HCT116 (cell line): ENCODE results near the gene DOCK3. TPM values are rescaled to one million over a fixed set of nuclear protein-coding genes. Genes with fewer than 3 reads are reported as not detected.

Experiments used
- ATAC-seq: fragments of 200-7000 bp; cut with Tn5 transposase; 2 replicates; pipeline ENCODE4 v1.9.1; 2020; ENCODE audit warnings: mild to moderate bottlenecking, moderate library complexity
- BruUV-seq: library from RNA; stranded (reverse); fragments of 400-500 nt; replicated peaks from 2 replicates; lab custom pipeline; 2021; lab: Mats Ljungman, UMichigan
- CTCF ChIA-PET: fragments of 300-600 bp; sonication (Branson Sonifier 250); formaldehyde crosslinking; loops from one replicate; lab custom pipeline; 2021; ENCODE audit warnings: antibody characterized with exemption; lab: Charles Lee
- POLR2A ChIA-PET: fragments of 300-600, 350-600 bp; sonication (Branson Sonifier 250); formaldehyde crosslinking; loops from one replicate; lab custom pipeline; 2021; ENCODE audit warnings: antibody characterized with exemption; lab: Charles Lee
- RAD21 ChIA-PET, 2 experiments: fragments of 300-600 bp; sonication (Branson Sonifier 250); formaldehyde crosslinking; loops; one replicate each; lab custom pipeline; 2023; ENCODE audit warnings: low total read pairs in 2 of 2; ENCODE audit not compliant: uncharacterized antibody in 2 of 2, unreplicated experiment in 2 of 2, low non-redundant PET in 1 of 2; lab: Charles Lee
- DNase-seq: peaks from one replicate; pipeline ENCODE4 v3.0.0-alpha.2; 2010; ENCODE audit warnings: low read depth, low spot score
- H2AFZ ChIP-seq: fragments of 200-600 bp; shearing (Covaris generic), sonication (generic); 2 replicates; pipeline ENCODE4 v1.6.1; 2017; ENCODE audit warnings: low read depth, mixed run types, mixed read lengths, antibody characterized with exemption, low read length; ENCODE audit not compliant: poor library complexity, severe bottlenecking
- H3K27ac ChIP-seq: 2 replicates; pipeline ENCODE4 v1.5.1; 2012; ENCODE audit warnings: low read depth, low read length
- H3K27me3 ChIP-seq: fragments of 200-600 bp; sonication (generic); 2 replicates; pipeline ENCODE4 v1.6.1; 2016; ENCODE audit warnings: mixed run types, low read length, mixed read lengths; ENCODE audit not compliant: insufficient read depth
- H3K36me3 ChIP-seq, 2 experiments: fragments of 200-500 bp in 1 of 2; fragments of 200-600 bp in 1 of 2; sonication (Bioruptor generic) in 1 of 2; sonication (generic) in 1 of 2; 2 replicates each; pipeline versions ENCODE4 v1.5.1 to v1.6.1; 2014 to 2016; ENCODE audit warnings: low read length in 2 of 2, inconsistent platforms in 1 of 2, mixed read lengths in 1 of 2, mixed run types in 1 of 2; ENCODE audit not compliant: insufficient read depth in 2 of 2, control insufficient read depth in 1 of 2
- H3K4me1 ChIP-seq, 2 experiments: fragments of 200-600 bp in 1 of 2; sonication (generic) in 1 of 2; 2 replicates each; pipeline versions ENCODE4 v1.5.1 to v1.6.1; 2012 to 2017; ENCODE audit warnings: low read length in 2 of 2, inconsistent platforms in 1 of 2, mild to moderate bottlenecking in 1 of 2, mixed read lengths in 1 of 2, mixed run types in 1 of 2, moderate library complexity in 1 of 2; ENCODE audit not compliant: insufficient read depth in 2 of 2, control insufficient read depth in 1 of 2
- H3K4me2 ChIP-seq: fragments of 200-600 bp; sonication (generic); 2 replicates; pipeline ENCODE4 v1.6.1; 2017; ENCODE audit warnings: mixed run types, low read length, mixed read lengths
- H3K4me3 ChIP-seq, 2 experiments: fragments of 200-600 bp in 1 of 2; sonication (generic) in 1 of 2; replicated peaks in 1 of 2; 2 replicates each; pipeline ENCODE4 v1.5.1; 2011 to 2016; ENCODE audit warnings: low read length in 2 of 2, control low read depth in 1 of 2, low read depth in 1 of 2, mild to moderate bottlenecking in 1 of 2, mixed read lengths in 1 of 2, mixed run types in 1 of 2
- H3K79me2 ChIP-seq: fragments of 200-600 bp; sonication (generic); 2 replicates; pipeline ENCODE4 v1.6.1; 2017; ENCODE audit warnings: mild to moderate bottlenecking, mixed run types, low read length, moderate library complexity, mixed read lengths; ENCODE audit not compliant: insufficient read depth
- H3K9ac ChIP-seq: fragments of 200-600 bp; sonication (generic); 2 replicates; pipeline ENCODE4 v1.6.1; 2016; ENCODE audit warnings: low read length, mixed read lengths
- H3K9me2 ChIP-seq: fragments of 200-600 bp; sonication (generic), shearing (Covaris generic); 2 replicates; pipeline ENCODE4 v1.6.1; 2017; ENCODE audit warnings: mixed run types, mild to moderate bottlenecking, moderate library complexity; ENCODE audit not compliant: insufficient read depth
- H3K9me3 ChIP-seq, 2 experiments: fragments of 200-500 bp in 1 of 2; fragments of 200-600 bp in 1 of 2; sonication (Bioruptor generic) in 1 of 2; sonication (generic) in 1 of 2; 2 replicates each; pipeline ENCODE4 v1.6.1; 2014 to 2017; ENCODE audit warnings: low read length in 2 of 2, mixed read lengths in 2 of 2, inconsistent platforms in 1 of 2, low read depth in 1 of 2, mild to moderate bottlenecking in 1 of 2, mixed run types in 1 of 2, moderate library complexity in 1 of 2; ENCODE audit not compliant: control insufficient read depth in 1 of 2, insufficient read depth in 1 of 2
- H4K20me1 ChIP-seq: fragments of 200-600 bp; sonication (generic), shearing (Covaris generic); 2 replicates; pipeline ENCODE4 v1.6.1; 2017; ENCODE audit warnings: mixed run types, mild to moderate bottlenecking, moderate library complexity; ENCODE audit not compliant: insufficient read depth
- CBX3 ChIP-seq: IDR thresholded peaks from 2 replicates; pipeline ENCODE4 v1.6.1; 2012; ENCODE audit warnings: low read depth
- CEBPB ChIP-seq: IDR thresholded peaks from 2 replicates; pipeline ENCODE4 v1.6.1; 2012; ENCODE audit warnings: low read depth
- JUND ChIP-seq: IDR thresholded peaks from 2 replicates; pipeline ENCODE4 v1.6.1; 2012
- POLR2A ChIP-seq: IDR thresholded peaks from 2 replicates; pipeline ENCODE4 v1.7.0; 2011; ENCODE audit warnings: borderline replicate concordance; ENCODE audit not compliant: insufficient read depth, insufficient read length; ENCODE audit errors: extremely low read depth
- RAD21 ChIP-seq: IDR thresholded peaks from 2 replicates; pipeline ENCODE4 v1.6.1; 2012; ENCODE audit warnings: low read depth, mild to moderate bottlenecking
- SP1 ChIP-seq: IDR thresholded peaks from 2 replicates; pipeline ENCODE4 v1.6.1; 2012; ENCODE audit warnings: low read depth
- ZBTB33 ChIP-seq: IDR thresholded peaks from 2 replicates; pipeline ENCODE4 v1.6.1; 2011; ENCODE audit warnings: mild to moderate bottlenecking, low read length, moderate library complexity; ENCODE audit not compliant: insufficient replicate concordance; ENCODE audit errors: extremely low read depth
- intact Hi-C: fragments of 100-400 bp; cut with micrococcal nuclease; formaldehyde crosslinking; loops from 2 replicates; pipeline ENCODE4 v1.10.0; 2022
- total RNA-seq: library from RNA; stranded (reverse); gene quantifications from one replicate; pipeline ENCODE4 v1.2.1, GENCODE V29; 2021; ENCODE audit not compliant: unreplicated experiment

Gene DOCK3
- total RNA-seq, 1 experiment from 2014 or later: 4.2 TPM

- no peak overlapping the region for H3K4me2 ChIP-seq
- H3K79me2 ChIP-seq: no peaks in the 10 kb centered on the region
- ChIA-PET RAD21 (no interaction called here), POLR2A (no interaction called here), CTCF (interaction anchor here (1.3 kb wide), 1 partner anchor 10 kb away, joined by 3 read pairs; no protein-coding TSS in a partner anchor)
- no TSS peak for BruUV-seq
- no peak for ATAC-seq
- H3K9me3 ChIP-seq: no peaks in the 10 kb centered on the region
- no peak for TF ChIP-seq JUND
- TF ChIP-seq CBX3: no peak
- TF ChIP-seq SP1: no peak
- no peak for TF ChIP-seq ZBTB33
- no peak for TF ChIP-seq CEBPB
- TF ChIP-seq RAD21: no peak
- DNase-seq: no peak
- H4K20me1 ChIP-seq: no peaks in the 10 kb centered on the region
- H3K27me3 ChIP-seq: no peaks in the 10 kb centered on the region
- H3K36me3 ChIP-seq: no peaks in the 10 kb centered on the region
- H3K27ac ChIP-seq: no peak overlapping the region
- no peak overlapping the region for H3K4me3 ChIP-seq
- no peak overlapping the region for H2AFZ ChIP-seq
- H3K4me1 ChIP-seq: peaks cover 0 to 4% of the 10 kb centered on the region in 2 experiments; a peak in 1 of 4 replicates
- H3K9ac ChIP-seq: no peak overlapping the region
- no peaks in the 10 kb centered on the region for H3K9me2 ChIP-seq
- intact Hi-C loops: no loop called here
These were observed 679.4 kb downstream of the DOCK3 start for GRCh38 chr3:51354172-51354571.

- no peaks in the 10 kb centered on the region for H4K20me1 ChIP-seq
- no TSS peak for BruUV-seq
- H3K9ac ChIP-seq: no peak overlapping the region
- H3K27ac ChIP-seq: no peak overlapping the region
- H3K36me3 ChIP-seq: no peaks in the 10 kb centered on the region
- H3K4me3 ChIP-seq: no peak overlapping the region
- no peak overlapping the region for H2AFZ ChIP-seq
- ChIA-PET RAD21 (no interaction called here), POLR2A (no interaction called here), CTCF (interaction anchor here (1.3 kb wide), 1 partner anchor 10 kb away, joined by 3 read pairs; no protein-coding TSS in a partner anchor)
- H3K9me2 ChIP-seq: no peaks in the 10 kb centered on the region
- DNase-seq (no peak), ATAC-seq (no peak)
- no peak for TF ChIP-seq POLR2A
- H3K27me3 ChIP-seq: no peaks in the 10 kb centered on the region
- intact Hi-C loops: no loop called here
- no peaks in the 10 kb centered on the region for H3K9me3 ChIP-seq
- H3K79me2 ChIP-seq: no peaks in the 10 kb centered on the region
- H3K4me1 ChIP-seq: peaks cover 0 to 4% of the 10 kb centered on the region in 2 experiments; a peak in 1 of 4 replicates
- H3K4me2 ChIP-seq: no peak overlapping the region
These were observed 680.2 kb downstream of the DOCK3 start for GRCh38 chr3:51354731-51355615.
